Activated T-cell treated with anti-CD3 and anti-CD28 coated beads, Interleukin-2, amount 50 U/mL, for 1 hour (primary cell): Measurements from ENCODE around the gene PROZ.
A peak's percentile ranks its signal among the peaks of the same experiment; 100 is the strongest.

Experiments used
- DNase-seq: peaks from one replicate; pipeline ENCODE4 v3.0.0-alpha.2; 2020

The PROZ gene

DNA sequence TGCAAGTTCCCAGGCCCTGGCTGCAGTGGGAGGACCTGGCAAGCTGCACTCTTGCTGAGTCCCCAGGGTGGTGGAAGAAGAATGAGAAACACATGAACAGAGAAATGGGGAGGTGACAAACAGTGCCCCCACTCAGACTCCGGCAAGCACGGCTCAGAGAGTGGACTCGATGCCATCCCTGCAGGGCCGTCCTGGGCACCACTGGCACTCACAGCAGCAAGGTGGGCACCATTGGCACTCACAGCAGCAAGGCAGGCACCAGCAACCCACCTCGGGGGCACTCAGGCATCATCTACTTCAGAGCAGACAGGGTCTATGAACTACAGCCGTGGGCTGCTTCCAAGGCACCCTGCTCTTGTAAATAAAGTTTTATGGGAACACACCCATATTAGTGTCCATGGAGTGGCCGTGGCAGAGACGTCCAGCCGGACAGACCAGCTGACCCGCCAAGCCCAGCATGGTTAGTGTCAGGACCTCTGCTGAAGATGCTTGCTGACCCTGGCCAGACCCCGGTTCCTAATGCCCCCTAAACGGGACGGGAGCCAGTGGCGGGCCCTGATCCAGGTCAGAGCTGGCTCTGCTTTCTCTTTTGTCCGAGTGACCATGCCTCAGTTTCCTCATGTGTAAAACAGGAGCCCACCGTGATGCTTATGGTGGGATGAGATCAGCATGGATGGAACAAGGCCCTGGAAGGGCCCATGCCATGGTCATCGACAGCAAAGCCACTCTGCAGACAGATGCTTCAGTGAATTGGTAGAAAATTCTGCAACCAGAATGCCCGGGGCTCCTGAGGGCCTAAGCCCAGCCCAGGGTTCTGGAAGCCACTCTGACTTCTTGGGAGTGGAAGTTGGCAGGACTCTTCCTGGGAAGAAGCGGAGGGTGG is 37.9 kb upstream of the PROZ start:
- no peak for DNase-seq

DNA sequence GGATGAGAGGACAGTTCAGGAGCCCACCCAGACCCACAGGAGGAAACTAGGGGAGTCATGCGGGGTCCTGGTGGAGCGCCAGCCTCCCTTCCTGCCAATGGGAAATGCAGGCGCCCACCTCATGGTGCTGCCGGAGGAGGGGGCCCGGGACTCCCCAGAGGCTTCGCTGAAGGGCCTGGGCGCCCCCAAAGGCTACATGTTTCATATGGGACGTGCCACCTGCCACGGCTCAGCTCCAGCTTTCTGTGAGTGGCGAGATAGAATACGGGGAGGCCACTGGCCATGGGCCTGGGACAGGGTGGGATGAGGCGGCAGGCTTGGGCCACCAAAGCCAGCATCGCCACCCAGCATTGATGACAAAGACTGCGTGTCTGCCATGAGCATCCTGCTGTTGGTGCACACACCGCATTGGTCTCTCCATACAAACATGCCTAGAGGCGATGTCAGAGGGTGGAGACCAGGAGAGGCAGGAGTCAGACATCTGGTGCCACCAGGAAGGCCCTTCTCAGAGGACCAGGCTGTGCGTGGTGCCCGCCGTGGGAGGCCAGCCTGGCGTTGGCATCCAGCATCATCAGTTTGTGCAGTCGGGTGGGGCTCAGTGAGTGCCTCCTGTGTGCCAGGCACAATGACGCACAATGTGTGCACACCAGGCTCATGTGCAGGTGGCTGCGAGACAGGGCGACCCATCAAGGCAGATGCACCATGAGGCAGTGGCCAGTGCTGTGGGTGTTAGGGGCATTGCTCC is 37.1 kb upstream of the PROZ start:
- no peak for DNase-seq

DNA sequence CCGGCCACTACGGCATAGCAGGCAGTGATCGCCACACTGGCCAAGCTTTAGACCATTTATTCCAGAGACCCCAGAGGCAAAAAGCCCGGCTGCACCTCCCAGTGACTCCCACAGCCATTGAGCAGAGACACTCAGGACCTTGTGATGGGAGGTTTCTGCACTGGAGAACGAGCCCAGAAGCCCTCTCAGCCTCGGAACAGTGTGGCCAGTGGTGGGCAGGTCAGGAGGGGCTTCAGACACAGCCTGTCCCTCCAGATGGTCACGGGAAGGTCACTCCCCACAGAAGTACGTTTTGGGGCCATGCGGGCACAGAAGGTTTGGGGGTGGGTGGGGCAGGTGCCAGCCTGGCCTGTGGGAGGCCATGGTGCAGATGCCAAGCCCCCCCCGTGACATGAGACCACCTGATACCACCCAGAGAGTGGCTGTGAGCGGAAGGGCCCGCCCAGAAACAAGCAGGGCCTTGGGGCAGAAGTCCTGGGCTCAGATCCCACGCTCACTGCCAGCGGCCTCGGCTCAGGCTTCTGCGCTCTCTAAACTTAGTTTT is 36.4 kb upstream of the PROZ start:
- DNase-seq: no peak

DNA sequence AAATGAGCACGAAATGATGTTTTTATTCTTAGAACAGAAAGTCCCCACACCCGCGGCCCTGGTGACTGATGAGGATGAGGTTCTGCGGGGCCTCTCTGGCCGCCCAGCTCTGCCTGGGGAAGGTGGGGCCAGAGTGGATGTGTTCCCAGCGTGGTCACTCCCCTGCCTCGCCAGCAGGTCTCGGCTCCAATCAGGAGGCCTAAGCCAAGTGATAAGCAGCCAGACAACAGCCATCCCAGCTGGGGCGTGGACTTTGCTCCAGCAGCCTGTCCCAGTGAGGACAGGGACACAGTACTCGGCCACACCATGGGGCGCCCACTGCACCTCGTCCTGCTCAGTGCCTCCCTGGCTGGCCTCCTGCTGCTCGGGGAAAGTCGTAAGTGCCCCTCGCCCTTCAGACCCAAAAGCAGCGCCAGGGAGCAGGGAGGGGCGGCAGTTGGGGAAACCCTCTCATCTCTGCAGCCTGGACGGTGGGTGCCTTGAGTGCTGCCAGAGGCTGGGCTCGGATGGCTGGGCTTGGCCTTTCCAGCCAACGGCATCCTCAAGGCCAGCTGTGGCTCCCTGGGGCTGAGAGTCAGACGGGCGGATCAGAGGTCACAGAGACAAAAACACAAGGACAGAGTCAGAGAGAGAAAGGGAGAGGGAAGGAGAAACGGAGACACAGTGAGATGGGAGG is 35.8 kb upstream of the PROZ start, which contains the start of gene F10:
Gene F10, plus strand, starts transcription at position 250 of the 676 bp plus-strand sequence. Its CDS starts 57 bp downstream, at position 307.
- no peak for DNase-seq

DNA sequence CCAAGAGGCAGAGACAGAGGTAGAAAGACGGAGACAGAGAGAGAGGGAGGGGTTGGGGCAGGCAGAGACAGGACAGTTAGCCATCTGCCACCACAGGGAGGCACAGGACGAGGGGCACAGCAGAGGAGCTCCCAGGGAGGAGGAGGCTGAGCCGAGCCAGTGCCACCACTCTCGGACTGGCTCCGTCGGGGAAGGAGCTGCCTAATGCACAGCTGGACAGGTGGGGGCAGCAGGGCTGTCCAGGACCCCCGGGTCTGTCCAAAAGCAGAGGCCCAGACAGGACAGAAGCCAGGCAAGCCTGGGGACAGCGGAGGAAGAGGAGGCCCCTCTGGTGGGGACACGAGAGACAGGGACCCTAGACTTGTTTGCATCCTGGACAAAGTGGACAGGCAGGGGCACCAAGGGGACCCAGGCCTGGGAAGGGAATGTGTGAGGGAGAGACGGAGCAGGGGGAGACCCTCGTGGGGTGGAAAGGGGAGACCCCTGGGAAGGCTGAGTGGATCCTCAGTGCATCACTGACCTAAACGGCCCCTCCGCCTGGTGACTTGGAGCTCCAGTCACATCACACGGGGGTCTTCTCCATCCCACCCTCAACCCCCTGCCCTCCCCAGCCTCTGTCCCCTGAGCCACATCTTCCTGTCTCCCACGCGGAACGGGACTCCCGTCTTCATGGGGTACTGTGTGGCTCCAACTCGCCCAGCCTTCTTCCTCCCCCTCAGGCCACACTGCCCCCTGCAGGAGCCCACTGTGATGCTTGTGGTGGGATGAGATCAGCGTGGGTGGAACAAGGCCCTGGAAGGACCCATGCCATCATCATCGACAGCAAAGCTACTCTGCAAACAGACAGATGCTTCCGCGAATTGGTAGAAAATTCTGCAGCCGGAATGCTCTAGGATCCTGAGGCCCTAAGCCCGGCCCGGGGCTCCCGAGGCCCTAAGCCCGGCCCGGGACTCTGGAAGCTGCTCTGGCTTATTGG is 34.9 kb upstream of the PROZ start:
- DNase-seq: no peak

DNA sequence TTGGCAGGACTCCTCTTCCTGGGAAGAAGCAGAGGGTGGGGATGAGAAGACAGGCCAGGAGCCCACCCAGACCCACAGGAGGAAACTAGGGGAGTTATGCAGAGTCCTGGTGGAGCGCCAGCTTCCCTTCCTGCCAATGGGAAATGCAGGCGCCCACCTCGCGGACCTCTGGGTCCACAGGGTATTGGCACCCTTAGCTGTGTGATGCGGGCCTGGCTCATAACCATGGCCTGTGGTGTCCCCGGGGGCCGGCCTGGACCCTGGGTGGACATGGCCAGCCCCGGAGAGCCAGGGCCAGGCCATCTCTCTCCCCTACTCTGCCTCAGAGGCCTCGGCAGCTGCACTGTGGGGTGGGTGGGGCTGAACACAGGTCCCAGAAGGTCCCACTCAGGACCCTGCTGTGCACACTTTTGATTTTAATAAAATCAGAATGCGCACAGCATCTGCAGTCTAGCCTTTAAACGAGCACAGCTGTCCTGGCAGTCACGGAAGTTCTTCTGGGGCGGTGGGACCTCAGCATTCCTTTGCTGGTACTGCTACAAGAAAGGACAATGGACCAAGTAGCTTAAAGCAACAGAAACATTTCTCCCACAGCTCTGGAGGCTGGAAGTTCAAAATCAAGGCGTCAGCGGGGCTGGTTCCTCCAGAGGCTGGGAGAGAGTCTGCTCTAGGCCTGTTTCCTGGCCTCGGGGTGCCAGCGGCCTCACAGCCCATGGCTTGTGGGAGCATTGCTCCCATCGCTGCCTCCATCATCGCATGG is 34.1 kb upstream of the PROZ start:
- DNase-seq: no peak

DNA sequence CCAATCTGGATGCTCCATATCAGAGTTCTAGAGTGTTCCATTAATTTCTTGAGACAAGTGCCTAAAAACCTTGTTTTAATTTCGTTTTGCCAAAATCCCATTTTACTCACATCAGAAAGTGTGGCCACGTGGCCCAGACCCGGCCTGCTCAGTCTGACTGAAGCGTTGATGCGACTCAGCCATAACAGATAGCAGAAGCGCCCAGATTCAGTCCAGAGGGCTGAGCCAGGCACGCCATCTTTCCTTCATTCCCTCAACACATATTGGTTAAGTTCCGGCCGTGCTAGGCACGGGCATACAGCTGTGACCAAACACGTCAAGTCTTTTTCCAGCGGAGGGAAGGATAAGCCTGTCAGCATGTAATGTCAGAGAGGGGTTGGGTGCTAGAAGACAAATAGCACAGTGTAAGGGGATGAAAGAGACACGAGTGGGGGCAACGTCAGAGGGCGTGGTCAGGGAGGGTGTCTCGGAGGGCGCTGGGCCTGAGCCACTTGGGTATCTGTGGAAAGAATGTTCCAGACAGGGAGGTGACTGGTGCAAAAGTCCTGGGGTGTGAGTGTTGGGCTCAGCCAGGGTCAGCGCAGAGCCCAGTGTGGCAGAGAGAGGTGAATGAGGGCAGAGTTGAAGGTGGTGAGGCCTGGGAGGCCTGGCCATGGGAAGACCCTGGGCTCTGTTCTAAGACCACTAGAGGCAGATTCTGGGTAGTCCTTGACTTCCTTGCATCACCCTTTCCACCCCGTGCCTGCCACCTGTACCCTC is 32.8 kb upstream of the PROZ start:
- no peak for DNase-seq

DNA sequence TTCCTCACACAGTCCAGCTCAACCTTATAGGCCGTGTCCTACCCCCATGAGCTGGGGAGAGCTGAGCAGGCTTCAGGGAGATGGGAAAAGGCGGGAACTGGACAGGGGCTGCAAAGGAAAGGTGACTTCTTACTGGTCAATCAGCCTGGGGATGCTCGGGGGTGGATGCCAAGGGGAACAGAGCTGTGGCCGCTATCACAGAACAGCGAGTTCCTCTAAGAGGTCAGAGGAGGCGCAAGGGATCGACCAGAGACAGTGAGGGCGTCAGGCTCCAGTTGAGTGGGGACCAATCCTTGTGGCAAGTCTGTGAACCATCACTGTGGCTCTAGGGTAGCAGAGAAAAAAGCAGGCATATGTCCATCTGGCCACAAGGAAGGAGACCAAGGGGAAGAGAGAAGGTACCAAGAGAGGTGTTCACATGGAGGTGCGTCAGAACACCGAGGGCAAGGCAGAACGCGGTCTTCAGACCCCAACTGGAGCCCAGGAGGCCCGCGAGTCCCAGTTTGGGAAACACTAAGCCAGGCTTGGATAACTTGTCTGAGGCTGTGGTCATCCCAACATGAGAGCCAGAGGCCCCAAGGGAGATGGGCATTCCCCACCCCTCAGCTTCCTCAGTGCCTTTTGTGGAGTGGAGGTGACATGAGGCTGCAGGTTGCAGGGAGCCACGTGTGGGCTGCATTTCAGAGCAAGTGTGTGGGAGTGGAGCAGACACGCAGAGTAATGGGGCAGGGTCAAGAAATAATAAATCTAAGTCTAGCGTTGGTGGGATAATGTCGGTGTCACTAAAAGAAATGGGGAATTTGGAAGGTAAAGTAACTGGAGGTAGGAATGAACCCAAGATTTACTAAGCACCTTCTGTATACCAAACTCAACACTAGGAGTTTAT is 31.9 kb upstream of the PROZ start:
- DNase-seq: no peak

DNA sequence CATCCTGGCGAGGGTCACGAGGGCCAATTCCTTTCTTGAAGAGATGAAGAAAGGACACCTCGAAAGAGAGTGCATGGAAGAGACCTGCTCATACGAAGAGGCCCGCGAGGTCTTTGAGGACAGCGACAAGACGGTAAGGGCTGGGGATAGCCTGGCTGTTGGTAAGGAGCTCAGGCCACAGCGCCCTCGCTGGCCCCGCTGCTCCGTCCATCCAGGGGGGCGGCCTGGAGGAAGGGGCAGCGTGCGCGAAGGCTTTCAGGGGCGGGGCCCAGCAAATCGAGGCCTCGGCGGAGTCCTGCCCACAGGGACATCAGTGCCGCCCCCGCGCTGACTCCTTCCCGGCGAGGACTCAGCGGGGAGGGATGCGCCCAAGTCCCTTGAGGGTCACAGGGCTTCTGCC is 29.0 kb upstream of the PROZ start:
- no peak for DNase-seq

DNA sequence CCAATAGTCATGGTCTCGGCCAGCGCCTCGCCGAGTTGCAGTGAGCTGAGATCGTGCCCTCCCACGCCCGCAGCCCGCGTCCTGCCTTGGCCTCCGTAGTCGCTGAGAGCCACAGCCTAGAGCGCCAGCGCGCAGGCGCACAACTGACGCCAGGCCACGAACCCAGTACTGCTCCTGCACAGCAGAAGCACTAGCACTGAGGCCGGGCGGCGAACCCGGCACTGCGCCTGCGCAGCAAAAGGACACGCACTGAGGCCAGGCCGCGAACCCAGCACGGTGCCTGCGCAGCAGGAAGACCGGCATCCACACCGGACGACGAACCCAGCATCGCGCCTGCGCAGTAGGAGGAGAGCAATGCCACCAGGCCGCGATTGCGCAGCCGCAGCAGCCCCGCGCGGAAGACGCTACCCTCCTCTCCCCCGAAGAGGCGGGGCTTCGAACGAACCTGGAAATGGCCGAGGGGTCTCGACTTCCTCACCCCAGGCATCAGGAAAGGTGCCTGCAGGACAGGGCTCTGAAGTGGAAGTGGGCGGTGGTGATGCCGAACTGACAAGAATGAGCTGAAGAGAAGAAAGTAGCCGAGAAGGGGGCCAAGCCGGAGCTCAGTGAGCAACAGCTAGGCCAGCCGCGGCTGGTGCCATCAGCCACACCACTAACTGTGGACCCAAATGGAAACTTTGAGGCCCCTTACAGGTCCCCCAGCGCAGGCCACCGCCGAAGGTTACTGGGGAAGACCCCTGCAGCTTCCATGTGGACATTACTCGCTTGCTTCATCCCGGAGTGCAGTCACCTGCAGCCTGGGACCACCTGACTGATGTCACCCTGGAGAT is 28.3 kb upstream of the PROZ start:
- DNase-seq: no peak

DNA sequence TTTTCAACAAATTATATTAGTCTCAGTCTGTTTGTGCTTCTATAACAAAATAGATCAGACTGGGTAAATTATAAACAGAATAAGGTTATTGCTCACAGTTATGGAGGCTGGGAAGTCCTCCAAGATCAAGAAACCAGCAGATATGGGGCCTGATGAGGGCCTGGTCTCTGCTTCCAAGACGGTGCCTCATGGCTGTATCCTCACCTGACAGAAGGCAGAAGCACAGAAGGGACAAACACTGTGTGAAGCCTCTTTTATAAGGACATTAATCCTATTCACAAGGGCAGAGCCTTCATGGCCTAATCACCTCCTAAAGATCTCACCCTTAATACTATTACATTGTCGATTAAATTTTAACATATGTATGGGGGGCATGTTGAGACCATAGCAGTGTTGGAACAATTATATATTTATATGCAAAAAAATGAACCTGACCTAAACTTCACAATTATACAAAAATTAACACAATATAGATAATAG is 23.1 kb upstream of the PROZ start:
- DNase-seq: no peak

DNA sequence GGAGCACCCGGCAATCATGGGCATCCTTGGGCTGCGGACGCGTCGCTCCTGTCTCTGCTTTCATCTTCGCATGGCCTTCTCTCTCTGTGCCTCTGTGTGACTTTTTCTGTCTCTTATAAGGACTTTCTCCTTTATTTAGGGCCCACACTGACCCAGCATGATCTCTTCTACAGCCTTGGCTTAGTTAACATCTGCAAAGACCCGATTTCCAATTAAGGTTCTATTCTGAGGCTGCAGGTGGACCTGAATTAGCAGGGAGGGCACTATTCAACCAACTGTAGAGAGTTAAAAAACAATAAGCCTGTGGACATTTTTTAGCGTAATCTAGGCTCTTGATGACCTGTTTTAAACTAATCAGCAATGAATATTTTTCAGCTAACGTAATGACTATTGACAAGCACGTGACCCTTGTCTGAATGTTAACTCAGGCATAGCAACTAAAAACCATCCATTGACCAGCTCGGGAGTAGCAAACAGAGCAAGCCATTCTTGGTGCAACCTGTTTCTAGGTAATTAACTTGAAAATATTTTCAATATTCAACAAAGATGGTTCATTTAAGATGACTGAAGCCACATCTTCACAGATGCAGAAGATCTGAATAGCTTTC is 20.7 kb upstream of the PROZ start:
- no peak for DNase-seq

DNA sequence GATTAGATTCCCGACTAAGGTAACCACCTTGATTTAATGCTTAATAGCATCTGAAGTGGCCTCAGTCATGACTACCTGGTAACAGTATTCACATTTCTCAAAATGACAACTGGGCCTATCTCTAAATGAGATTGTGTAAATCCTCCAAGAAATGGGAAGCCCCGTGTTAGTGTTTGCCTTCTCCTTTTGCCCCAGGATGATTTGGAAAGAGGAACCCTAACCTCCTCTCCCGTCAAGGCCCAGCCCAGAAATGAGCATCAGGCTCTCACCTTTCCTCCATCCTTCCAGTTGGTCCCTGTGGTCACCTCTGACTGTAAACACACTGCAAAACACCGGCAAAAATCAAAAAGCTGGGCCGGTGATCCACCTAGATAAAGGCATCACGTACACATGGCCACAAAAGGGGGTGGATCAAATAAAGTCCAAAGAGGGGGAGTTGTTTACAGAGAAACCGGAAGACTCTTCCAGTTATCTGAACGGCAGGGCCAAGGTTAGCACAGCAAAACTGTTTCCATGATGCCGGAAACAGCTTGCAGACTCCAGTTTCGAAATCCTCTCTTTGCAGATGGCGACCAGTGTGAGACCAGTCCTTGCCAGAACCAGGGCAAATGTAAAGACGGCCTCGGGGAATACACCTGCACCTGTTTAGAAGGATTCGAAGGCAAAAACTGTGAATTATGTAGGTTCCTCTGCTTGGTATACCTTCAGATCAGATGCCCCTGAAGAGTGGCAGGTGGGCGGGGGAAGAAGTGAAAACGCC is 19.5 kb upstream of the PROZ start:
- DNase-seq: no peak

DNA sequence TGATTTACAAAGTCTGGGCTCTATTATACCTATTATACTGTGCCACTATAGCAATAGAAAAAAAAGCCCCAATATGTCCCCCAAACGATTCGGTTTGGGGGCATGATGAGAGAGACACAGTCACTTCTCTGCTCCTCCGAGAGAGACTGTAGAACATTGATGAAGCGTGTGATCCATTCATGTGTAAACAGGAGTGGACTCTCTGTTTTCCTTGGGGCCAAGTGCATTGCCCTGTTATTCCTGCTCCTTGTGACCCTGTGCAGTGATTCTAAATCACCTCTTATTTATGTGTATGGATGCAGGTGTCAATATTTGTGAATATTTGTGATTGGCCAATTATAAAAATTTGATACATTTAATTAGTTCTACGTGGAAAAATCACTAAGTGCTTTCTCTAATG is 18.9 kb upstream of the PROZ start:
- DNase-seq: no peak

DNA sequence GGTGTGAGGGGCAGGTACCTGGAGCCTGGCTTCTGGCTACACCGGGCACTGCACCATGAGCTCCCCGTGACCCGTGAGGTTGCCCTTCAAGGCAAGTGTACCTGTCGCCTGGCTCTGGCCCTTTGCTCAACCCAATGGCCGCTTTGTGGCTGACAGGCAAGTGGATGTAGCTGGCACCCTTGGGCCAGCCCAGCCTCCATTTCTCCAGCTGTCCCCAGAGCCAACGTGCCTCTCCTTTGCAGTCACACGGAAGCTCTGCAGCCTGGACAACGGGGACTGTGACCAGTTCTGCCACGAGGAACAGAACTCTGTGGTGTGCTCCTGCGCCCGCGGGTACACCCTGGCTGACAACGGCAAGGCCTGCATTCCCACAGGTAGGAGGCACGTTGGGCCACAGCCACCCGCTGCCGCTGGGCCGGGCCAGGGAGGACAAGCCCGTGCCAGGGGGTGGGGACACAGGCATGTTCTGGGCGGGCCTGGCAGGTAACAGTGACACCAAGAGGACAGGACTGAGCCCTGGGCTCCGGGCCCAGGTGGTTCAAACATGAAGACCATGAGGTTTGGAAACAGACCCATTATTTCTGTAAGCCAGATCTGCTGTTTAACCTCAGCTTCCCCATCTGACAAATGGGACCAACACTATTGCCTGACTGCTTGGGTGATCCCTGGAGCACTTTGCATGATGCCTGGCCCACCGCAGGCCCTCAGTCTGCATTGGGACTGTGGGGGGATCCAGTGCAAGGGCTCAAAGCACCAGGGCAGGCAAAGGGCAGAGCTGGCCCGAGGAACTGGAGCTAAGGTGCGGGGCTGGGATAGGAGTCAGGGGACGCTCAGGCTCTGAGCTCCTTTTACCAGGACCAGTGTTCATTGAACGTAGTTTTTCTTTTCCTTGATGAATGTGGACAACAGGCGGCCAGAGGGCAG is 17.5 kb upstream of the PROZ start:
- DNase-seq: peak; percentile 8

DNA sequence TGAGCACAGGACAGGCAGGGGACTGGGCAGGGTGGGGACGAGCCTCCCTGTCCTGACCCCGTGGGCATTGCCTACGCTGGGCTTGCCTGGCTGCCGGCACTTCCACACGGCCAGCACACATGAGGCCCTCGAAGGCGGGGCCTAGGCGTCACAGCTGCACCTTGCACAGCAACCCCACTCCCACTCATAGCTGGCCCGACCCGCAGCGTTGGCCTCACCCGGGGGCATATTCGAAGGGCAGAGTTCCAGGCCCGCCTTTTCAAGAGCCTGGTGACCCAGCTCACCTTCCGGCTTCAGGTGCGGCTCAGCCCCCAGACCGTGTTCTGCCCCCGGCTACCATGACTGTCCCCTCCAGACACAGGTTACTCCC is 16.9 kb upstream of the PROZ start:
- DNase-seq: no peak
